Measurements from ENCODE around the gene CSGALNACT2.

GRCh38 chr10:43173120-43173519 is 34.9 kb downstream of the CSGALNACT2 start:
- TF ChIP-seq NFRKB (IDR thresholded peaks at IDR 0.05): no peak
- no peak for TF ChIP-seq KDM2A (CRISPR knock-in tag; IDR thresholded peaks at IDR 0.05; ENCODE audit: borderline replicate concordance, low read depth)
- no peak for TF ChIP-seq CTCF (CRISPR knock-in tag; IDR thresholded peaks at IDR 0.05)
- no peak for TF ChIP-seq ZBTB26 (CRISPR knock-in tag; IDR thresholded peaks at IDR 0.05; ENCODE audit: borderline replicate concordance)
- no peak for TF ChIP-seq BHLHE40 (IDR thresholded peaks at IDR 0.05; ENCODE audit: low read length)
- no peak for TF ChIP-seq JUNB (CRISPR knock-in tag; IDR thresholded peaks at IDR 0.05; ENCODE audit: borderline replicate concordance)
- no peak for TF ChIP-seq ZBTB2 (CRISPR knock-in tag; IDR thresholded peaks at IDR 0.05; ENCODE audit: low read depth)
- TF ChIP-seq NR2C2 (CRISPR knock-in tag; IDR thresholded peaks at IDR 0.05; ENCODE audit: borderline replicate concordance): no peak

Data from HepG2 (cell line).